A549 treated with Hydrocortisone at 1 μM for 4 hours (cell line): ENCODE results near the gene WAS. TPM values are rescaled to one million over a fixed set of nuclear protein-coding genes. Genes with fewer than 3 reads are reported as not detected.

Experiments
- total RNA-seq: library from RNA; stranded (reverse); fragments of 200-300 nt; extraction: Qiagen RNA extraction; gene quantifications from 5 replicates; pipeline ENCODE4 v1.2.3, GENCODE V29; 2022

Gene WAS
- 0.20 to 0.61 TPM (median 0.28 TPM) in 5 replicates for total RNA-seq

DNA sequence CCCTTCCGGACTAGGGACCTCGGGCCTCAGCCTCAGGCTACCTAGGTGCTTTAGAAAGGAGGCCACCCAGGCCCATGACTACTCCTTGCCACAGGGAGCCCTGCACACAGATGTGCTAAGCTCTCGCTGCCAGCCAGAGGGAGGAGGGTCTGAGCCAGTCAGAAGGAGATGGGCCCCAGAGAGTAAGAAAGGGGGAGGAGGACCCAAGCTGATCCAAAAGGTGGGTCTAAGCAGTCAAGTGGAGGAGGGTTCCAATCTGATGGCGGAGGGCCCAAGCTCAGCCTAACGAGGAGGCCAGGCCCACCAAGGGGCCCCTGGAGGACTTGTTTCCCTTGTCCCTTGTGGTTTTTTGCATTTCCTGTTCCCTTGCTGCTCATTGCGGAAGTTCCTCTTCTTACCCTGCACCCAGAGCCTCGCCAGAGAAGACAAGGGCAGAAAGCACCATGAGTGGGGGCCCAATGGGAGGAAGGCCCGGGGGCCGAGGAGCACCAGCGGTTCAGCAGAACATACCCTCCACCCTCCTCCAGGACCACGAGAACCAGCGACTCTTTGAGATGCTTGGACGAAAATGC is at the start of gene WAS:
WAS (plus strand) TSS at position 389 of the 572 bp plus-strand sequence; CDS start at position 444, 55 bp downstream.

DNA sequence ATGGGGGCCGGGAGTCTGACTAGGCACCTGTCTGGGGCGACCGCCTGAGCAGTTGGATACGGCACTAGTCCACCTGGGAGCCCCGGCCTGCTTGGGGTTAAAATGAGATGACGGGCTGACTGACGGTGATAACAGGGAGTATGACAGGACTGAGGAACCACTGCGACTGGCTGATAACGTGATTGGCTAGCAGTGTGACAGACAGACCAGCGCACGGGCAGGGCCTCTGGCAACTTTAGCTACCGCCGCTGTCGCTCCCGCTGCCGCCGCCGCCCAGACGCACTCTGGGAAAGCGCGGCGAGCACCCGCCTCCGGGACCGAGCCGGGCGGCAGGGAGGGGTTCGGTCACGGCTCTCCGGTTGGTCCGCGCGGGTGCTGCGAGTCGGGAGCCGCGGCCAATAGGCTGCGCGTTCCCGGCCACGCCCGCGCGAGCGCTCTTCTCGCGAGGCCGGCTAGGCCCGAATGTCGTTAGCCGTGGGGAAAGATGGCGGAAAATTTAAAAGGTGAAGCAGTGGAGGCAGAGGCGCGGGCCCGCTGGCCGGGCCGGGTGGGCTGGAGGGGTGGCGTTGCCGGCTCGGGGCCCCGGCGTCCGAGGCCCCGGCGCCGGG is 12.8 kb downstream of the WAS start, which contains the start of gene SUV39H1:
SUV39H1 (plus strand) TSS at position 434 of the 608 bp plus-strand sequence; CDS start at position 485, 51 bp downstream.

Other genes starting within 250 kb of the WAS start
- 0.18 to 0.38 TPM (median 0.26 TPM) in 5 replicates for gene SLC38A5, start 213.5 kb upstream of the WAS start, total RNA-seq
- 68.5 to 73.8 TPM (median 70.9 TPM) in 5 replicates for gene FTSJ1, start 207.6 kb upstream of the WAS start, total RNA-seq
- gene PORCN, start 174.8 kb upstream of the WAS start, total RNA-seq: 15.4 to 17.4 TPM (median 16.0 TPM) in 5 replicates
- 138 to 157 TPM (median 148 TPM) in 5 replicates for gene EBP, start 162.0 kb upstream of the WAS start, total RNA-seq
- gene TBC1D25, start 144.1 kb upstream of the WAS start, total RNA-seq: 10.0 to 16.4 TPM (median 12.6 TPM) in 5 replicates
- 345 to 656 TPM (median 367 TPM) in 5 replicates for gene RBM3, start 109.3 kb upstream of the WAS start, total RNA-seq
- gene WDR13, start 86.3 kb upstream of the WAS start, total RNA-seq: 58.8 to 99.9 TPM (median 84.2 TPM) in 5 replicates
- 21.9 to 24.0 TPM (median 22.9 TPM) in 5 replicates for gene SUV39H1, start 12.9 kb downstream of the WAS start, total RNA-seq
- gene GLOD5, start 77.9 kb downstream of the WAS start, total RNA-seq: not detected in 5 replicates
- not detected in 5 replicates for gene GATA1, start 102.8 kb downstream of the WAS start, total RNA-seq
- gene HDAC6, start 118.3 kb downstream of the WAS start, total RNA-seq: 25.3 to 30.4 TPM (median 28.9 TPM) in 5 replicates
- 0.07 to 0.10 TPM in 2 of 5 replicates, not detected in the others for gene ERAS, start 142.7 kb downstream of the WAS start, total RNA-seq
- gene PCSK1N, start 151.8 kb downstream of the WAS start, total RNA-seq: 12.9 to 50.9 TPM (median 44.9 TPM) in 5 replicates
- gene TIMM17B, start 214.0 kb downstream of the WAS start, total RNA-seq: 85.6 to 110 TPM (median 100 TPM) in 5 replicates
- 86.1 to 104 TPM (median 88.5 TPM) in 5 replicates for gene PQBP1, start 214.1 kb downstream of the WAS start, total RNA-seq
- gene SLC35A2, start 227.8 kb downstream of the WAS start, total RNA-seq: 55.6 to 63.4 TPM (median 62.4 TPM) in 5 replicates
- gene PIM2, start 235.2 kb downstream of the WAS start, total RNA-seq: 8.7 to 9.6 TPM (median 9.0 TPM) in 5 replicates